Fibroblast of mammary gland (primary cell): ENCODE results near the gene NUP50.
A peak's percentile ranks its signal among the peaks of the same experiment; 100 is the strongest.
"Not testable (repeated sequence)": the region's sequence is repeated elsewhere in the genome, so short reads cannot be mapped to it uniquely, and the experiment has no call there.

Experiments used
- DNase-seq: peaks from one replicate; pipeline ENCODE4 v3.0.0-alpha.2; 2010; ENCODE audit warnings: low read depth
- H3K4me3 ChIP-seq: 2 replicates; pipeline ENCODE4 v1.5.1; 2011; ENCODE audit warnings: low read depth, mild to moderate bottlenecking, low read length, moderate library complexity; ENCODE audit not compliant: control insufficient read depth
- CTCF ChIP-seq: conservative IDR thresholded peaks from 2 replicates; pipeline ENCODE4 v1.5.1; 2011; ENCODE audit warnings: low read depth, low read length, inconsistent platforms; ENCODE audit not compliant: control insufficient read depth, insufficient read depth

NUP50 gene

DNA sequence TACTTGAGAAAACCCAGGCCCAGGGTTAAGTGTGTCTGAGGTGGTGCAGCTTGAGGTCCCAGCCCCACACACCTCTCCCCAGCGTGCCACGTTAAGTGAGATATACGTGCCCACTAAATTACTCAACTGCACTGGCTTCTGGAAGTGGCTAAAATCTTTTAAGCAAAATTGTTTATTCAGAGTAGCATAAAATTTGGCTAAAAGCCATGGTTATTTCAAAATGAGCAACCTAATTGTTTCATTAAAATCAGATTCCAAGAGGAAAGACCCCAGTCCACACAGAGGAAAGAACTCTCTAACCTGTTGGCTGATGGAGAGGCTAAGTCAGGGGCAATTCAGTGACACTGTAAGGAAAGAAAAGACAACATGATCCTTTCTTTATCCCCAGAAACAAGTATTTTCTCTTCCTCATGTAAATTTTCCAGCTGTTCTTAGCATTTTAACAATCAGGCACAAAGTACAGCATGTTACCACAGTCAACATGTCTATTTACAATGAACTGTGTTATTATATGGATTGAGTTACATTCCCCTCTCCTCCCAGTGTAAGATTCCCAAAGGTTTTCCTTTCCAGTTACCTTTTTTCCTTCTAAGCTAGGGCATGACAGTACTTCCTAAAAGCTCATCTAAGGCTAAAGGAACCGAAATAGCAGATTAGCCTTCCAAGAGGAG lies 26.6 kb downstream of the NUP50 start:
- no peak for TF ChIP-seq CTCF
- H3K4me3 ChIP-seq = no peak overlapping the region
- no peak for DNase-seq

DNA sequence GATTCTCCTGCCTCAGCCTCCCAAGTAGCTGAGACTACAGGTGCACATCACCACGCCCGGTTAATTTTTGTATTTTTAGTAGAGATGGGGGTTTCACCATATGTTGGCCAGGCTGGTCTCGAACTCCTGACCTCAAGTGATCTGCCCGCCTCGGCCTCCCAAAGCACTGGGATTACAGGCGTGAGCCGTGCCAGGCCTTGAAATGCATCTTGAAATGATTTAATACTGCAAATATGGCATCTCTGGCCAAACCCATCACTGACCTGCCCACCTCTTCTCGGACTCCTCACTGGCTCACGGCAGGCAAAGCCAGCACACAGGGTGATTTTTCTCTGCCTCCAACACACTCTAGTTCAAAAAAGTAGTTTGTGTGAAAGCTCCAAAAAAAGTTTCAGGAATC lies 28.0 kb downstream of the NUP50 start:
- DNase-seq, H3K4me3 ChIP-seq: not testable (repeated sequence)

DNA sequence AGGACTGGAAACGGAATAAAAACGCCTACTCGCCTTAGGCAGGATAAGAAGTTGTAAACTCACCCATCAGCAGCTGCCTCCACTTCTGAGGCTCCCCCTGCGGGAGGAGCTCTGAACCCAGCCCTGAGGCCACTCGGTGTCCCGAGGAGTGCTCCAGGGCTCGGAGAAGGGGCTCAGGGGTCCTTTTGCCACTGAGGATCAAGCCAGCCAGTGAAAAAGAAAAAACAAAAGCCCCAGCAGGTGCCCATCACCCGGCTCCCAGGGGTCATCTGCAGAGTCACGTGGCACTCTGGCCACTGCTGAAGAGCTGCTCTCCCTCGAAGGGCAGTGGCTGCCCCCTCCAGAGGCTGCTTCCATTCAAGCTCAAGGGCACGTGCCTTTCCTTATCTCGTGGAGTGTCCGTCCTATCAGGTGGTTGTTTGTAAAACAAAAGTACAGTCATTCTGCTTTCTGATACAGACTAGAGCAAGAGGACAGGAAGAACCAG lies 29.0 kb downstream of the NUP50 start:
- no peak for DNase-seq
- no peak overlapping the region for H3K4me3 ChIP-seq
- peak; percentile 6 for TF ChIP-seq CTCF

GRCh38 chr22:45194686-45195085 lies 31.0 kb downstream of the NUP50 start:
- no peak overlapping the region for H3K4me3 ChIP-seq
- no peak for DNase-seq
- no peak for TF ChIP-seq CTCF

GRCh38 chr22:45195616-45196015 lies 31.9 kb downstream of the NUP50 start:
- TF ChIP-seq CTCF = no peak
- H3K4me3 ChIP-seq = no peak overlapping the region
- no peak for DNase-seq

GRCh38 chr22:45196308-45196707 lies 32.6 kb downstream of the NUP50 start:
- H3K4me3 ChIP-seq = no peak overlapping the region
- no peak for TF ChIP-seq CTCF
- no peak for DNase-seq

- no peak for DNase-seq
- TF ChIP-seq CTCF = no peak
- H3K4me3 ChIP-seq = no peak overlapping the region
Observed at GRCh38 chr22:45196926-45197605, 33.3 kb downstream of the NUP50 start.
